ENCODE results near the gene QRICH1. TPM values are rescaled to one million over a fixed set of nuclear protein-coding genes. Genes with fewer than 3 reads are reported as not detected.
A peak's percentile ranks its signal among the peaks of the same experiment; 100 is the strongest.

Gene QRICH1
- total and polyA plus RNA-seq, 2 of the 13 experiments (the other 11 are each of a cell fraction or from before 2014, with no cell fraction given), result 52.6 to 102 TPM

GRCh38 chr3:49021213-49021812 is 72.6 kb downstream of the QRICH1 start (continued):
- TF ChIP-seq THAP9 (CRISPR knock-in tag; IDR thresholded peaks at IDR 0.05; ENCODE audit: borderline replicate concordance) (no peak), FOXA3 (CRISPR knock-in tag; IDR thresholded peaks at IDR 0.05) (0 out of 2 replicates have a peak, but pooled peaks have one; percentile 40), ZNF670 (CRISPR knock-in tag; IDR thresholded peaks at IDR 0.05; ENCODE audit: borderline replicate concordance) (peak; percentile 89; the same call in 1 of the 2 replicates), PCBP1 (IDR thresholded peaks at IDR 0.05; ENCODE audit: borderline replicate concordance, low read depth, low read length) (0 out of 2 replicates have a peak, but pooled peaks have one; percentile 59), ZNF687 (CRISPR knock-in tag; IDR thresholded peaks at IDR 0.05) (peak; percentile 12; the same call in 1 of the 2 replicates), LRRFIP1 (CRISPR knock-in tag; conservative IDR thresholded peaks at IDR 0.05) (no peak), ZIK1 (CRISPR knock-in tag; IDR thresholded peaks at IDR 0.05; ENCODE audit: borderline replicate concordance, low read depth) (peak; percentile 16; the same call in 1 of the 2 replicates), NFKB2 (CRISPR knock-in tag; IDR thresholded peaks at IDR 0.05; ENCODE audit: borderline replicate concordance) (peak; percentile 67; the same call in 1 of the 2 replicates), ZNF720 (CRISPR knock-in tag; IDR thresholded peaks at IDR 0.05) (no peak), FOXP1 (IDR thresholded peaks at IDR 0.05) (no peak), FOXP1 (CRISPR knock-in tag; IDR thresholded peaks at IDR 0.05) (peak; percentile 9; the same call in 1 of the 2 replicates)
- TF ChIP-seq, protein P1, sequence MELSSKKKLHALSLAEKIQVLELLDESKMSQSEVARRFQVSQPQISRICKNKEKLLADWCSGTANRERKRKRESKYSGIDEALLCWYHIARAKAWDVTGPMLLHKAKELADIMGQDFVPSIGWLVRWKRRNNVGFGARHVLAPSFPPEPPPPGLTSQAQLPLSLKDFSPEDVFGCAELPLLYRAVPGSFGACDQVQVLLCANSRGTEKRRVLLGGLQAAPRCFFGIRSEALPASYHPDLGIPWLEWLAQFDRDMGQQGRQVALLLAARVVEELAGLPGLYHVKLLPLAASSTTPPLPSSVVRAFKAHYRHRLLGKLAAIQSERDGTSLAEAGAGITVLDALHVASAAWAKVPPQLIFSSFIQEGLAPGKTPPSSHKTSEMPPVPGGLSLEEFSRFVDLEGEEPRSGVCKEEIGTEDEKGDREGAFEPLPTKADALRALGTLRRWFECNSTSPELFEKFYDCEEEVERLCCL (CRISPR knock-in tag; IDR thresholded peaks at IDR 0.05; ENCODE audit: borderline replicate concordance), result no peak
- TF ChIP-seq, protein P2, sequence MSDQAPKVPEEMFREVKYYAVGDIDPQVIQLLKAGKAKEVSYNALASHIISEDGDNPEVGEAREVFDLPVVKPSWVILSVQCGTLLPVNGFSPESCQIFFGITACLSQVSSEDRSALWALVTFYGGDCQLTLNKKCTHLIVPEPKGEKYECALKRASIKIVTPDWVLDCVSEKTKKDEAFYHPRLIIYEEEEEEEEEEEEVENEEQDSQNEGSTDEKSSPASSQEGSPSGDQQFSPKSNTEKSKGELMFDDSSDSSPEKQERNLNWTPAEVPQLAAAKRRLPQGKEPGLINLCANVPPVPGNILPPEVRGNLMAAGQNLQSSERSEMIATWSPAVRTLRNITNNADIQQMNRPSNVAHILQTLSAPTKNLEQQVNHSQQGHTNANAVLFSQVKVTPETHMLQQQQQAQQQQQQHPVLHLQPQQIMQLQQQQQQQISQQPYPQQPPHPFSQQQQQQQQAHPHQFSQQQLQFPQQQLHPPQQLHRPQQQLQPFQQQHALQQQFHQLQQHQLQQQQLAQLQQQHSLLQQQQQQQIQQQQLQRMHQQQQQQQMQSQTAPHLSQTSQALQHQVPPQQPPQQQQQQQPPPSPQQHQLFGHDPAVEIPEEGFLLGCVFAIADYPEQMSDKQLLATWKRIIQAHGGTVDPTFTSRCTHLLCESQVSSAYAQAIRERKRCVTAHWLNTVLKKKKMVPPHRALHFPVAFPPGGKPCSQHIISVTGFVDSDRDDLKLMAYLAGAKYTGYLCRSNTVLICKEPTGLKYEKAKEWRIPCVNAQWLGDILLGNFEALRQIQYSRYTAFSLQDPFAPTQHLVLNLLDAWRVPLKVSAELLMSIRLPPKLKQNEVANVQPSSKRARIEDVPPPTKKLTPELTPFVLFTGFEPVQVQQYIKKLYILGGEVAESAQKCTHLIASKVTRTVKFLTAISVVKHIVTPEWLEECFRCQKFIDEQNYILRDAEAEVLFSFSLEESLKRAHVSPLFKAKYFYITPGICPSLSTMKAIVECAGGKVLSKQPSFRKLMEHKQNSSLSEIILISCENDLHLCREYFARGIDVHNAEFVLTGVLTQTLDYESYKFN (CRISPR knock-in tag; conservative IDR thresholded peaks at IDR 0.05), result peak; percentile 50; the same call in 1 of the 2 replicates

Measured in HepG2 (cell line).